Osteocyte (in vitro differentiated cells): ENCODE data around the gene SH3PXD2A. TPM values are rescaled to one million over a fixed set of nuclear protein-coding genes. Genes with fewer than 3 reads are reported as not detected.

Experiments
- DNase-seq: peaks from one replicate; pipeline ENCODE4 v3.0.0; 2021; ENCODE audit warnings: mixed read lengths; ENCODE audit not compliant: unreplicated experiment; ENCODE audit errors: extremely low spot score
- H3K27ac Mint-ChIP-seq: one replicate; pipeline ENCODE4 v1.8.0; 2021; ENCODE audit warnings: mild to moderate bottlenecking, mixed read lengths; ENCODE audit not compliant: unreplicated experiment
- H3K27me3 Mint-ChIP-seq: one replicate; pipeline ENCODE4 v1.8.0; 2021; ENCODE audit warnings: mixed read lengths; ENCODE audit not compliant: unreplicated experiment
- H3K36me3 Mint-ChIP-seq: one replicate; pipeline ENCODE4 v1.8.0; 2021; ENCODE audit warnings: mixed read lengths; ENCODE audit not compliant: unreplicated experiment
- H3K4me1 Mint-ChIP-seq: one replicate; pipeline ENCODE4 v1.8.0; 2021; ENCODE audit warnings: mixed read lengths; ENCODE audit not compliant: unreplicated experiment
- H3K4me3 Mint-ChIP-seq: one replicate; pipeline ENCODE4 v1.8.0; 2021; ENCODE audit warnings: mild to moderate bottlenecking, moderate library complexity, mixed read lengths; ENCODE audit not compliant: unreplicated experiment
- H3K9me3 Mint-ChIP-seq: one replicate; pipeline ENCODE4 v1.8.0; 2021; ENCODE audit warnings: mixed read lengths; ENCODE audit not compliant: unreplicated experiment
- CTCF ChIP-seq: fragments of 200-600 bp; sonication (generic); IDR thresholded peaks from 2 replicates; pipeline ENCODE4 v1.5.0; 2021; ENCODE audit warnings: antibody characterized with exemption, mild to moderate bottlenecking, moderate library complexity
- total RNA-seq: library from RNA; stranded (reverse); gene quantifications from 2 replicates; pipeline ENCODE4 v1.2.1, GENCODE V29; 2021

SH3PXD2A gene
- total RNA-seq, 1 donor from 2014 or later, result 43.0 TPM

GRCh38 chr10:103546401-103546800 lies 309.0 kb downstream of the SH3PXD2A start:
- Mint-ChIP-seq H3K4me1 (peaks cover 10% of the 10 kb centered on the region), H3K27ac (no peak overlapping the region)

GRCh38 chr10:103545771-103546281 lies 309.6 kb downstream of the SH3PXD2A start:
- H3K4me1 Mint-ChIP-seq, result peaks cover 10% of the 10 kb centered on the region
- H3K4me3 Mint-ChIP-seq, result no peak overlapping the region
- no peaks in the 10 kb centered on the region for H3K36me3 Mint-ChIP-seq
- no peaks in the 10 kb centered on the region for H3K9me3 Mint-ChIP-seq
- DNase-seq, result no peak
- H3K27me3 Mint-ChIP-seq, result peaks cover 12% of the 10 kb centered on the region
- H3K27ac Mint-ChIP-seq, result no peak overlapping the region
- no peak for TF ChIP-seq CTCF

More at GRCh38 chr10:103546401-103546800, 309.0 kb downstream of the SH3PXD2A start:
- Mint-ChIP-seq H3K4me3 (no peak overlapping the region), H3K36me3 (no peaks in the 10 kb centered on the region), H3K9me3 (no peaks in the 10 kb centered on the region), H3K27me3 (peaks cover 8% of the 10 kb centered on the region)
- TF ChIP-seq CTCF, result no peak
- no peak for DNase-seq

- peaks cover 10% of the 10 kb centered on the region for H3K4me1 Mint-ChIP-seq
- H3K9me3 Mint-ChIP-seq, result no peaks in the 10 kb centered on the region
- peaks cover 16% of the 10 kb centered on the region for H3K27me3 Mint-ChIP-seq
- H3K4me3 Mint-ChIP-seq, result no peak overlapping the region
- TF ChIP-seq CTCF, result no peak
- no peaks in the 10 kb centered on the region for H3K36me3 Mint-ChIP-seq
- no peak for DNase-seq
- H3K27ac Mint-ChIP-seq, result no peak overlapping the region
These were observed 310.0 kb downstream of the SH3PXD2A start for GRCh38 chr10:103545366-103545765.

GRCh38 chr10:103544657-103545310 lies 310.6 kb downstream of the SH3PXD2A start:
- H3K9me3 Mint-ChIP-seq, result no peaks in the 10 kb centered on the region
- DNase-seq, result no peak
- no peak overlapping the region for H3K27ac Mint-ChIP-seq
- no peaks in the 10 kb centered on the region for H3K36me3 Mint-ChIP-seq
- H3K27me3 Mint-ChIP-seq, result peaks cover 15% of the 10 kb centered on the region
- H3K4me1 Mint-ChIP-seq, result peaks cover 10% of the 10 kb centered on the region
- no peak for TF ChIP-seq CTCF
- no peak overlapping the region for H3K4me3 Mint-ChIP-seq

Other genes starting within 250 kb of the SH3PXD2A start
- gene STN1, start 62.6 kb upstream of the SH3PXD2A start, total RNA-seq, result 21.5 and 21.8 TPM in 2 replicates
- gene SLK, start 111.6 kb upstream of the SH3PXD2A start, total RNA-seq, result 41.3 and 44.0 TPM in 2 replicates
- not detected in 2 replicates for gene COL17A1, start 230.3 kb upstream of the SH3PXD2A start, total RNA-seq